Inflammatory macrophage (primary cell): ENCODE data around the gene ARGFX.
"Not testable (repeated sequence)": the region's sequence is repeated elsewhere in the genome, so short reads cannot be mapped to it uniquely, and the experiment has no call there.

Experiments
- DNase-seq, 2 donors: peaks; one replicate each; pipeline ENCODE4 v3.0.0-alpha.2; 2020 to 2022

Gene ARGFX

GRCh38 chr3:121599900-121600299, 32.2 kb downstream of the ARGFX start:
- not testable (repeated sequence) for DNase-seq

- no peak for DNase-seq
Measured at GRCh38 chr3:121601212-121601812, 33.6 kb downstream of the ARGFX start.

DNA sequence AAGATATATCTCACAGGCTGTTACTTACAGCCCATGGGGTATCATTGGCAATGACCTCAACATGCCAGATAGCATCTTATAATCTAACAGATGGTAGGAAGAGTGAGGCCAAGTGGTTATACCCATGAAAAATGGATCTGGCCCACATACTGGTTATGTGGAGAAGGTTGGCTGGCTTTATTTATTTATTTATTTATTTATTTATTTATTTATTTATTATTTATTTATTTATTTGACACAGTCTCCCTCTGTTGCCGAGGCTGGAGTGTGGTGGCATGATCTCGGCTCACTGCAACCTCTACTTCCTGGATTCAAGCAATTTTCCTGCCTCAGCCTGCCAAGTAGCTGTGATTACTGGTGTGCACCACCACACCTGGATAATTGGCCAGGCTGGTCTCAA, 37.0 kb downstream of the ARGFX start:
- no peak for DNase-seq

DNA sequence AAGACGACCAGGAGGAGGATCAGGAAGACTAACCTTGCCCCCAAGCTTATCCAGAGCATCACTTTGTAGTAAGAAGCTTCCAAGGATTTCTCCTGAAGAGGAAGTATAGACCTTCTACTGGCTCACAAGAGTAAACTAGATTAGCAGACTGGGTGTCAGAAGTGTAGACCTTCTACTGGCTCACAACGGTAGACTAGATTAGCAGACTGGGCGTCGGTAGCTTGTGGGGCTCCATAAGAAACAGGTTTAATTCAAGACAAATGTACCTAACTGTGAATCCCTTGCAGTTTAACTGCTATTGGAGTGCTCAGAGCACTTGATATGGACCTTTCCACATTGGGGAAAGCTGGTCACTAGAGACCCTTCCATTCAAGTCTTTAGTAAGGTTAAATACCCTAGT, 38.4 kb downstream of the ARGFX start:
- DNase-seq, result no peak
